GM18498 (cell line): ENCODE results near the gene EPC2.
"Not testable (repeated sequence)": the region's sequence is repeated elsewhere in the genome, so short reads cannot be mapped to it uniquely, and the experiment has no call there.

ENCODE experiments used
- ATAC-seq: cut with Tn5 transposase; IDR thresholded peaks from one replicate; pipeline ENCODE4 v1.9.1; 2021; ENCODE audit warnings: mild to moderate bottlenecking, moderate library complexity; ENCODE audit not compliant: unreplicated experiment

The EPC2 gene

DNA sequence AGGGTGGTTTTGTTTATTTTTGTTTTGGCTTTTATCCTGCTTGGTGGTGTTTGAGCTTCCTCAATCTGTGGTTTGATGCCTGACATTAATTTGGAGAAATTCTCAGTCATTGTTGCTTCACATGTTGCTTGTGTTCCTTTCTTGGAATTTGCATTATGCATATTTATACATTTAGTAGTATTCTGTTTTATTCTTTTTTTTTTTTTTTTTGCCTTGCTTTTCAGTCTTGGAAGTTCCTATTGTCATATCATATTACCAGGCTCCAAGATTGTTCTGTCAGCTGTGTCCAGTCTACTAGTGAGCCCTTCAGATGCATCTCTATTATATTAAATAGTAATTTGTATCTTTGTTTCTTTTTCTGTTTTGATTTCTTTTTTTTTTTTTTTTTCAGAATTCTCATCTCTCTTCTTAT lies 77.0 kb downstream of the EPC2 start:
- no peak for ATAC-seq

DNA sequence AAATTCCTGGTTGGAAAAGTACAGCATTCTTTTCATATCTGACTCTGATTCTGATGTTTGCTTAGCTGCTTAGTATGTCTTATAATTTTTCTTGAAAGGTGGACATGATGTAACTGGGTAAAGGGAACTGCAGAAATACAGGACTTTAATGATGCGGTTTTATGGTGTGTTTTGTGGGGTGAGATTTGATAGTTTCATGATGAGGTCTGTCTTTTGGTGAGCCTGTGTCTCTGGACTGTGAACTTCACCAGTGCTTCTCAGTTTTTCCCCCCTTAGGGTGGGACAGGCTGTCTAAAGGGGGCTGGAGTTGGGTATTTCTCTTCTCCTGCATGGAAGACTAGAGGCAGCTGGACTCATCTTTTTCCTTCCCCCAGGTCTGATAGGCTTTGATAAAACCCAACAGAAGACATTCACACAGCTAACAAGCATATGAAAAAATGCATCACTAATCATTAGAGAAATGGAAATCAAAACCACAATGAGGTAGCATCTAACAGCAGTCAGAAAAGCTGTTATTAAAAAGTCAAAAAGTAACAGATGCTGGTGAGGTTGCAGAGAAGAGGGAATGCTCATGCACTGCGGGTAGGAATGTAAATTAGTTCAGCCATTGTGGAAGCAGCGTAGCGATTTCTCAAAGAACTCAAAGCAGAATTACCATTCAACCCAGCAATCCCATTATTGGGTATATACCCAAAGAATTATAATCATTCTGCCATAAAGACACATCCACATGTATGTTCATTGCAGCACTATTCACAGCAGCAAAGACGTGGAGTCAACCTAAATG lies 77.6 kb downstream of the EPC2 start:
- no peak for ATAC-seq

DNA sequence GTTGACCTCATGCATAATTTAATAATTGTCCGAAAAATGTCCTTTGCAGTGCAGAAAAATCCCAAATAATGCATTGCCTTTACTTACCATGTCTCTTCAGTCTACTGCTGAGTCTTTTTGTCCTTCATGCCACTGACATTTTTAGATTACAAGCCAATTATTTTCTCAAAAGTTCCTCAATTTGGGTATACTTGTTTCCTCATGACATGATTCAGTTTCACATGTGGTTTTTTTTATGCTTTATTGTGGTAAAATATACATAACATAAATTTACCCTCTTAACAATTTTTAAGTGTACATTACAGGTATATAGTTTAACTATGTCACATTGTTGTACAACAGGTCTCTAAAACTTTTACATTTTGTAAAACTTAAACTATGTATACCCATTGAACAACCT lies 81.0 kb downstream of the EPC2 start:
- ATAC-seq, result no peak

DNA sequence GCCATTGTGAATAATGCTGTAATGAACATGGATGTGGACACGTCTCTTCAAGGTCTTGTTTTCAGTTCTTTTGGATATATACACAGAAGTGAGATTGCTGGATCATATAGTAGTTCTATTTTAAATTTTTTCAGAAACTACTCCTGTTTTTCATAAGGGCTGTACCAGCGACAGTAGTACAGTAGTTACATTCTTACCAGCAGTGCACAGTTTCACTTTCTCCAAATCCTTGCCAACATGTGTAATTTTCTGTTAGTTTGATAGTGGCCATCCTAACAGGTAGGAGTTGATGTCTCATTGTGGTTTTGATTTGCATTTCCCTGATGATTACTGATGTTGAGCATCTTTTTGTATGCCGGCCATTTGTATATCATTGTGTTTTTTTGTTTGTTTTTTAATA lies 81.7 kb downstream of the EPC2 start:
- ATAC-seq, result peak; percentile 86

DNA sequence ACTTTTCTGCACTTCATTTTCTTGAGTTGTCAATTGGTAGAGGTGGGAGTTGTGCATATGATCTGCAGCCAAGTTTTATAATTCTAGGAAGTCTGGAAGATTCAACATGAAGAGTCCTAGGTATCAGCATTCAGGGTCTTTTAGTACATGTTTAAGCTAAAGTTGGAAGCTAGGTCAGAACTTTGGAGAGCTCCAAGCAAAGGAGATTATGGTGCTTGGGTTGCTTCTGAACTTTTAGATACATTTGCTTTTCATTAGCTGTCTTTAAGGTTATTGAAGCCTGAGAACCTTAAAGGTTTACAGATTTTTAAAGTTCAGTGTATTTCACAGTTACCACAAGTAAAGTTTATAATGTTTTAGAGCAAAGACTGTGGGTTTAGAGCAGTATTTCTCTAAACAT lies 85.5 kb downstream of the EPC2 start:
- ATAC-seq, result no peak

DNA sequence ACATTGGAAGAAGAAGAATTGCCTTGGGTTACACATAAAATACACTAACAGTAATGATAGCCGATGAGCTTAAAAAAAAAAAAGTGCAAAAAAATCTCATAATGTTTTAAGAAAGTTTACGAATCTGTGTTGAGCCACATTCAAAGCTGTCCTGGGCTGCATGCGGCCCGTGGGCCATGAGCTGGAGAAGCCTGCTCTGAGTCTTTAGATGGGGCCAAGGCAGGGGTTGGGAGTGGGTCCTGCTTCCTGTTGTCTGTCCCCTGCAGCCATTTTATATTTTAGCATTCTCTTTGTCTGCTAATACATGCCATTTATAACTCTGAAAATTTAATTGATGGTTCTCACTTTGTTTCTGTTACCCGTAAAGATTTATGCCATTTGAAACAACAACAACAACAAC lies 93.2 kb downstream of the EPC2 start:
- no peak for ATAC-seq

DNA sequence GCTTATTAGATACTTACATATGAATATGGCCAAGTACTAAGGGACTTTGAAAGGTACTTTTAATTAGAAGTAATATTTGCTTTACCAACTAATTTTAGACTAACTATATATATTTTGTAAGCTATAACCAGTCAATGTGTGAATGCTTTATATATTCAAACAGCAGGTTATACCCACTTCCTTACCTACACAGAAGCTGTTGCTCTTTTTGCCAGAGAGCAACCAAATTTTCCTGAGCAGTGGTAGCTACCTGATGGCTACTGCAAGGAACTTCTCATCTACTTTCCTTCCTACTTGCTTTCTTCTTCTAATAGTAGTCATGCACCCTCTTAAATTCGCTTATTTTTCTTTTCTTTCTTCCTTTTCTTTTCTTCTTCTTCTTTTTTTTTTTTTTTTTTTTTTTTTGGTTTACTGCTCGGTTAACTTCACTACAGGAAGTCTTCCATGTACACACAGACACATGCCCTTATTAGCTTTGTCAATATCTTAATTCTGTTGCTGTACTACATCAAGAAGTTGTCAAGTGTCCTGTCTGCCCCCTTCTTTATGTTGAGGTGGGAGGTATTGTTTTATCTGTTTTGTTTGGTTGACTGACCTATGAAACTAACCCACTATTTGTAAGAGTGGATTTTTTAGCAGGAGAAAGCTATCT lies 95.0 kb downstream of the EPC2 start:
- ATAC-seq, result no peak

DNA sequence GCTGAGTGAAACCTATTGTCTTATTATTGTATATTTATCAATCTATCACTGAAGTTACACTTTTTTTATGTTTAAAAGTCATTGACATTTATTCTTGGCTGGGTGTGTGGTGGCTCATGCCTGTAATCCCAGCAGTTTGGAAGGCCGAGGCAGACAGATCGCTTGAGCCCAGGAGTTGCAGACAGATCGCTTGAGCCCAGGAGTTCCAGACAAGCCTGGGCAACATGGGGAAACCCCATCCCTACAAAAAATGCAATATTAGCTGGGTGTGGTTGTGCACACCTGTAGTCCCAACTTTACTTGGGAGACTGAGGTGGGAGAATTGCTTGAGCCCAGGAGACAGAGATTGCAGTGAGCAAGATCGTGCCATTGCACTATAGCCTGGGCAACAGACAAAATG lies 97.8 kb downstream of the EPC2 start:
- no peak for ATAC-seq

DNA sequence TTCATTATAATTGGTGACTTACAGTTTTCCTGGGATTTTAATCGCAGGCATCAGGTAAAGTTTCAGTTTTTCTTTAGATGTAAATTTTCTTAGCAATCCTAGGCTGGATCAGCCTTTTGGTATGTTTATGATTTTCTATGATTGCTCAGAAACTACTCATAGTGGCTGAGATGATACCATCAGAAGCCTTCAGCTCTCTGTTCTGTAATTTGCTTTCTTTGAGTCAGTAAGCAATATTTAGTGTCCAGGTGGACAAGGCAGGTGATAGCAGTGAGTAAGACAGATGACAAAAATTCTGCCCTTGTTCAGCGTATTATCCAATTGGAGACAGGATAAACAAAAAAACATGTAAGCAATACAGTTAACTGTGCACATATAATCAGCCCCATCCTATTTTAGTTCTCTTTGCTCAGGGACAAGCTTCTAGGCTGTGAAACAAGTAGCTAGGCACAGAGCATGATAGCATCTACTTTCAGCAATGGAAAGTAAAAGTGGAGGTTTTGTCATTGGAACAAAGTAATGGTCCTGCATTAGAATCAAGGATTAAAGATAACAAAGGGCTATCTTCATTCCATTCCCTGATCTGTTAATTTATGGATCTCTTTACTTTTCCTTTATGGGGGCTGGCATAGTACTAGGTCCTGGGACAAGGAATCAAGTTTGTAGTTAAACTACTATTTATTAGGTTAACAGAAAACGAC lies 100.8 kb downstream of the EPC2 start:
- no peak for ATAC-seq

DNA sequence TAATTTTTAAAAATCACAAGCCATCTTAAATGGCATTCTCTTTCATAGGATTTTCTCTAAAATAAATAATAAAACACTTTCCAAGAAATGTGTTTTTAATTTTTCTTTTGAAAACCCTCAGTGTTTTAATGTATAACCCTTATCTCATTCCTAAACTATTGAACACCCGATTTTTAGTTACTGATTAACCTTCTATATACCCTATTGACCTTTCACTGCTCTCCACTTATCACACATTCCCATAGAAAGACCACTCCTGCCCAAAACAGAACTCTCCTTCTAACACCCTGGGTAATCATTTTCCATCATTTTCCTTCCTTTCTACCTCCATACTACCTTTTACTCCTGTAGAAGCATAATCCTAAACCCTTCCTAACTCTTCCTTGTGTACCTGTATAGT lies 102.4 kb downstream of the EPC2 start:
- ATAC-seq, result no peak

DNA sequence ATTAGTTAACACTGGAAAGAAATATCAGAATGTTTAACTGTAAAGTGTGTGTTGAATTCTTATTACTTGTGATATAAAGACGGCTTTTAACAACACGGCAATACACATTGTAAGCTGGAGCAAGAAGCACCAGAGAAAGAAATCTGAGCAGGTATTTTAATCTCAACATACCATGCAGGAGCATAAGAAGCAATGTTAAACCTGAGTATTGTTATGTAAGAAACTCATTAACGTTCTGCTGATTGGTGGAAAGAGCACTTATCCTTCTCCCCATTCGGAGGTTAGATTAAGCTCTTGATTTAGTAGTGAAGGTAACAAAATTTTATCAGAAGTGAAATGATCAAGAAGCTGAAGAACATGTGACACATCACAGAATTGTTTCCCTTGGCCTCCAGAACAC lies 107.4 kb downstream of the EPC2 start:
- ATAC-seq, result no peak

DNA sequence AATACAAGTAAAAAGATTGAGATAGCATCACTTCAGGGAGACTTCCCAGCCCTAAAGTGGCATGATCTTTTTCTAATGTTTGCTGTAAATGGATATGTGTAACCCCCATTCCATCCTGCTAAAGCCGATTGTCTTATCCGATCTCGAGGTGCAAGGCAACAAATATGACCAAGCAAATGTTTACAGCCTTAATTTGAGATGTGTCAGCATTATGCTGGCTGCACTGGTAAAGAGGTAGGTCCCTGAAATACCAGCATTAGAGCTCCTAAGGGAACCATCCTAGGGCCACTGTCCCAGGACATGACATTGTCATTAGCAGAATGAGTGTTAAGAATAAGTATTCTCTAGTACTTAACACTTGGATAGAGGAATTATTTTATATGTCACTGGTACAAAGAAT lies 108.4 kb downstream of the EPC2 start:
- no peak for ATAC-seq

DNA sequence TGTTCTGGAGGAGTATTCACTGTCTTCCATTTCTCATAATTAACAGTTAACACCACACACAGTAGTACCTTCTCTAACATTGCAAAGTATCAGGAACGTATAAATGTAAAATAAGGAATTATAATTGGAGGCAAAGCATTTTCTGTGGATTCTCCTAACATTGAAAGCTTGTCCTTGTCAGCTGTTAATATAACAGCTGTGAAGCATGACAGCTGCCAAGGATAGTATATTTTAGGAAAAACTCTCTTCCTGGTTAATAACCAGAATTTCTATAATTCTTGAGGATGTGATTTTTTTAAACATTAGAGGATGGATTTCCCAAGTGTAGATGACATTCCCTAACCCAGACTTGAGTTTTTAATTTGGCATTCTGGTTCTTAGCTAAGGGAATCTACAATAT lies 110.3 kb downstream of the EPC2 start:
- ATAC-seq, result no peak

DNA sequence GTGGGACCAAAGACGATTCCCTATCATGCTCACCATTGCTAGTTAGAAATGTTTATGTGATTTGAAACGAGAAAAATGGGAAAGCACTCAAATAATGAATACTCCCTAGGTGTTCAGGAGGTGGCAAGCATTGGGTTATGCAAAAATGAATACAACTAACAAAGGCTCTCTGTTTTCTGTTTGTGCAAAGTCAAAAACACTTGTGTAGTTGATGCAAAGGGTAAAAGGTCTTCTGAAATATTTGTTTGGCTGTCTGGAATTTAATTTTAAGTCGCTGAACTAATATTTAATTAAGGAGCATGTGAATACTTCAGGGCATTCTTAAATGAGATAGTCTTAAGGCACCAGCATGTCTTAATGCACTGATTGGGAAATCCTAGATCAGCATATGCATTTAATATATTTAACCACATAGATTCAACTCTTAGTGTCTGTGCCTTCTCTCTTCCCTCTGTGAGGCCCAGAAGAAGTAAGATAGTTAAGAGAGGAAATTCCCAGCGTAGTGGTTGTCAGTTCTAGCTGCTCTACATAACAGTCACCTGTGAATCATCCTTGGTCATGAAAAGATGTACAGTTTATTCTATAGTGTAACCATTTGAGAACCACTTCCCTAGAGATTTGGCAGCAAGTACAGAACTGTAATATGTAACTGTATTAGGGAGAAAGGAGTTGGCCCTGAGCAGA lies 111.9 kb downstream of the EPC2 start:
- ATAC-seq, result no peak

DNA sequence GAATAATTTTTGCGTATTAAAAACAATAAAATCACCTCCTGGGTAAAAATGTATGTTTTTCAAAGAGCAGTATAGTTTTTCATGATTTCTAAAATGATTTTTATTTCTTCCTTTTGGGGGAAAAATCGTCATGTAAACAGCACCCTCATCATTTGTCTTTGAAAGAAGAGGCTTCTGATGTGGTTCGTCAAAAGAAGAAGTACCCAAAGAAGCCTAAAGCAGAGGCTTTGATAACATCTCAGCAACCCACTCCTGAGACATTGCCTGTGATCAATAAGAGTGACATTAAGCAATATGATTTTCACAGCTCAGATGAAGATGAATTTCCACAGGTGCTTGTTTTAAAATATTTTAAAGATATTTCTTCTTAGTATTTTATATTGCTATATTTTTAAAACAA lies 120.3 kb downstream of the EPC2 start:
- ATAC-seq, result no peak

DNA sequence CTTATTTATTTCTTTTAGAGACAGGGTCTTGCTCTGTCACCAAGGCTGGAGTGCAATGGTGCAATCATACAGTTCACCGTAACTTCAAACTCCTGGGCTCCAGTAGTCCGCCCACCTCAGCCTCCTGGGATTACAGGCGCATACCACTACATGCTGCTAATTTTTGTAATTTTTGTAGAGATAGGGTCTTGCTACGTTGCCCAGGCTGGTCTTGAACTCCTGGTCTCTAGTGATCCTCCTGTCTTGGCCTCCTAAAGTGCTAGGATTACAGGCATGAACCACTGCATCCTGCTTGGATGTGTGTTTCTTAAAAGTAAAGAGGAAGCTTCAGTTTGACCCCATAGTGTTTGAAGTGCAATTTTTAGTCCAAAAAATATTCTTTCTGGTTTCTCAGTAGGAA lies 125.5 kb downstream of the EPC2 start:
- ATAC-seq, result no peak

DNA sequence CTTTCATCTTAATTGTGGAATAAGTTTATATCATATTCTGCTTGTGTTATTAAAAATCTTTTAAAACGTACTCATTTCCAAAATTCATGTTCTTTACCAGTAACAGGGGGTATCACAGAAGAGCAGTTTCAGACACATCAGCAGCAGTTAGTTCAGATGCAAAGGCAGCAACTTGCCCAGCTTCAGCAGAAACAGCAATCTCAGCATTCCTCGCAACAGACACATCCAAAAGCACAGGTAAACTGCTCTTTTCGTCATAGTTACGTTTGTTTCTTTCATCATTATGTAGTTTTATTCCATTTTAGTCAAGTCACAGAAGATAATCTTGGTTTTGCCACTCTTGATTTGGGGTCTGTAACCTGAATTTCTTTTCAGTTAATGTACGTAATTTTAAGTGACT lies 137.0 kb downstream of the EPC2 start:
- ATAC-seq, result no peak

DNA sequence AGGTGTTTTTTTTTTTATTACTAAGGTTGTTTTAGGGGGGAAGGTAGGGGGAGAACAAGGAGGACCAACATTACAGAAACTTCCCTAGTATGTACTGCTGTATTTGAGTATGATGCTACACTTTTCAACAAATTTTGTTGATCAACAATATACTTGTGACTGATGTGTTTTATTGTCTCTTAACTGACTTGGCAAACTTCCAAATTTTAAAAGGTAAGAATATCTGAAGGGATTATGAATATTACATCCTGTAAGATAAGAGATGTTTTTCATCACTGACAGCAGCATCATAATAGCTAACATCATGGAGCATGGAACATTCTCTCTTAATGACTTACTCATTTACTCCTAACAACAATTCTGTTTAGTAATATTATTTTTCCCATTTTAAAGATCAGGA lies 144.5 kb downstream of the EPC2 start:
- ATAC-seq, result no peak

DNA sequence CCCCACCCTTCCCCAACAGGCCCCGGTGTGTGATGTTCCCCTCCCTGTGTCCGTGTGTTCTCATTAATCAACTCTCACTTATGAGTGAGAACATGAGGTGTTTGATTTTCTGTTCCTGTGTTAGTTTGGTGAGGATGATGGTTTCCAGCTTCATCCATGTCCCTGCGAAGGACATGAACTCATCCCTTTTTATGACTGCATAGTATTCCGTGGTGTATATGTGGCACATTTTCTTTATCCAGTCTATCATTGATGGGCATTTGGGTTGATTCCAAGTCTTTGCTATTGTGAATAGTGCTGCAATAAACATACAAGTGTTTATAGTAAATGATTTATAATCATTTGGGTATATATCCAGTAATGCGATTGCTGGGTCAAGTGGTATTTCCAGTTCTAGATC lies 145.6 kb downstream of the EPC2 start:
- not testable (repeated sequence) for ATAC-seq

DNA sequence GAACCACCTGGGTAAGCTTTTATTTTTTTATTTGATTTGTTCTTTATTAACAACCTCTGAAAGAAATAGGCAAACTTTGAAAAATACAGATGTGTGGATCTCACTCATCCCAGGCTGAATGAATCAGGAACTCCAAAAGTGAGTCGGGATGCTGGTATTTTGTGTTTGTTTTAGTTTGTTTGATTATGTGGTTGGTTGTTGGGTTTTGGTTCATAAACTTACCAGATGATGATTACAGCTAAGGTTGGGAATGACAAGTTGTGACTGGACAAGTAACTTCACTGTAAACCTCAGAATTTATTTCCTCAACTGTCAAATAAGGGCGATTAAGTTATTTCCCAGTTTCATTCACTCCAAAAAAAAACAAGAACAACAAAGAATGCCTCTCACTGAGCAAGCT lies 150.0 kb downstream of the EPC2 start:
- ATAC-seq, result no peak

DNA sequence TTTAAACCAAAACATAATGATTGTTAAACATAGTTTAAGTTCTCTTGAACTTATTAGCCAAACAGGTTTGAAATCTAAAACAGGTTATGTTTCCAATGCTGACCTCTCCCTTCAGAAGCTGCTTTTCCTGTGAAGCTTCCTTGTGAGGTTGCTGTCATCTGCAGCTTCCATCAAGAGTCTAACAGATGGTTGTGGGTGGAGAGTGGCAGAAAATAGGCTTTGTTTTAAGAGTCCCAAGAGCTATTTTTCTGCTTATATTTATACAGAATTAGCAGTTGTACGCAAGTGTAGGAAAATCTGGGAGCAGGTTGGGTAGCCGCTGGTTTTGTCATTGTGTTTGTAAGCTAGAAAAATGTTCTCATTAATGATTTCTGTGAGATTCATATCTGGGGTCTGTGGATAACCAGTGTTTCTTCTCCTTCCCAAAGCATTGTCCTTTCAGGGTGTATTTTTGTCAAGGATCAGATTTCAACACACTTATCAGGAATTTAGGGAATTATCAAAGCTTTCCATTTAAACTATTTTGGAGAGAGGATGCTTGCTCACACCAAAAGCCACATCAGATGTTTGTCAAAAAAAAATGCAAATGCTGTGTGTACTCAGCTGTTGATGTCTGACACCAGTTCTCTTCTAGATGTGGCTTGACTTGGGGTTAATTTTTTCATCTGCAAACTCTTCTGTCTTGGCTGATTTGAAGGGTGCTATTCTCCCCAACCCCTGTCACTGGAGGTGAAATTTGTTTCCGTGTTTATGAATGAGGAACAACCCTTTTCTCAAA lies 152.4 kb downstream of the EPC2 start:
- no peak for ATAC-seq
